ENCODE results near the gene PRDX5. TPM values are rescaled to one million over a fixed set of nuclear protein-coding genes. Genes with fewer than 3 reads are reported as not detected.

Gene PRDX5
- total and polyA plus RNA-seq, 10 of the 15 experiments (the other 5 are each of a cell fraction or from before 2014, with no cell fraction given): 95.7 to 406 (median 240) TPM

- TF ChIP-seq HSF1 (IDR thresholded peaks at IDR 0.05; ENCODE audit: low read depth, low read length) (no peak), FOXK2 (IDR thresholded peaks at IDR 0.05) (no peak), SREBF2 (IDR thresholded peaks at IDR 0.05; ENCODE audit: low read length) (no peak), SMAD1 (IDR thresholded peaks at IDR 0.05; ENCODE audit: low read depth, partially characterized antibody) (no peak), SRF (IDR thresholded peaks at IDR 0.05; ENCODE audit: low read depth in 2 of 2, low read length in 2 of 2) (0 out of 4 replicates have a peak, but pooled peaks of 1 of the 2 experiments have one; percentile 5), IRF3 (IDR thresholded peaks at IDR 0.05) (no peak), SMARCA5 (IDR thresholded peaks at IDR 0.05) (peak; percentile 81), RAD21 (IDR thresholded peaks at IDR 0.05; ENCODE audit: insufficient read depth, low read depth, low read length) (no peak), BCL3 (IDR thresholded peaks at IDR 0.05; ENCODE audit: borderline replicate concordance, insufficient read depth, low read depth, low read length, poor library complexity, severe bottlenecking) (peak; percentile 65), SIN3A (IDR thresholded peaks at IDR 0.05; ENCODE audit: low read depth, low read length) (no peak), EGR1 (IDR thresholded peaks at IDR 0.05; ENCODE audit: borderline replicate concordance in 1 of 2, low read depth in 2 of 2, low read length in 2 of 2) (peak in 1 of 2 experiments; percentile 97; a peak in 2 of 3 replicates), SMC3 (IDR thresholded peaks at IDR 0.05; ENCODE audit: borderline replicate concordance, low read length) (no peak), IKZF2 (IDR thresholded peaks at IDR 0.05) (peak; percentile 78), SIX5 (IDR thresholded peaks at IDR 0.05; ENCODE audit: low read depth, low read length, severe bottlenecking) (no peak), BRCA1 (IDR thresholded peaks at IDR 0.05; ENCODE audit: low read depth, low read length) (no peak), CBX5 (IDR thresholded peaks at IDR 0.05; ENCODE audit: low read depth) (no peak), PBX3 (IDR thresholded peaks at IDR 0.05; ENCODE audit: insufficient replicate concordance, low read depth, low read length) (peak; percentile 92), E2F8 (IDR thresholded peaks at IDR 0.05; ENCODE audit: low read depth, partially characterized antibody) (no peak), YY1 (IDR thresholded peaks at IDR 0.05; ENCODE audit: low read depth, low read length) (no peak; the same call in 1 of the 2 replicates), ZNF274 (IDR thresholded peaks at IDR 0.05; ENCODE audit: insufficient read depth, insufficient read length) (no peak)
These were observed 17.1 kb downstream of the PRDX5 start (continued) for GRCh38 chr11:64334764-64335735.

Measured in GM12878 (cell line).